ENCODE results near the gene SH2D3C. TPM values are rescaled to one million over a fixed set of nuclear protein-coding genes. Genes with fewer than 3 reads are reported as not detected.

The SH2D3C gene
- total and polyA plus RNA-seq, 10 of the 15 experiments (the other 5 are each of a cell fraction or from before 2014, with no cell fraction given), result 1.2 to 23.5 (median 16.2) TPM

DNA sequence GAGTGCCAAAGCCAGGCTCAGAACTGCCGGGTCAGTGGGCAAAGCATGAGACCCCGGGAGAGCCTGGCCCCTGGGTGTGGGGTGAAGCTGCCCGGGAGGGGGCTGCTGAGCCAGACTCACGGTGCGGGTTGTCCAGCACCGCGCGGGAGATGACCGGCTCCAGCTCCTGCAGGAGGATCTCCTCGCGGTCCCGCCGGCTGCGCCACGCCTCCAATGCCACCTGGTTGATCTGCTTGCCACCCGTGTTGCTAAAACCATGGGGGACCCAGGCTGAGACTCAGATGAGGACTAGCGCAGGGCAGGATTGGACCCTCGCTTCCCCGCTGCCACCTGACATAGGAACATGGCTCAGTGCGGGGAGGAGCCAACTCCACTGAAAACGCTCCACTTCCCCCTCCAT is 46.0 kb downstream of the SH2D3C start:
- 95% methylated on average over 21 of the region's 21 CpGs for WGBS (ENCODE audit: insufficient coverage, insufficient replicate concordance, low lambda C conversion rate, missing lambda C conversion rate)
- Histone ChIP-seq H3K9me3 (replicated peaks; ENCODE audit: control insufficient read depth, insufficient read depth, low read length) (no peaks in the 10 kb centered on the region), H3K27me3 (replicated peaks in 1 of 2; ENCODE audit: control insufficient read depth in 2 of 2, insufficient read depth in 2 of 2, low read length in 1 of 2) (no peaks in the 10 kb centered on the region), H3K4me2 (ENCODE audit: control insufficient read depth, insufficient read depth) (no peak overlapping the region), H3K4me3 (no peak overlapping the region), H3K4me1 (ENCODE audit: control insufficient read depth, insufficient read depth, low read length) (peaks cover 6% of the 10 kb centered on the region), H3K27ac (ENCODE audit: control insufficient read depth, insufficient read depth) (no peak overlapping the region), H3K79me2 (ENCODE audit: control insufficient read depth, insufficient read depth, low read length) (no peaks in the 10 kb centered on the region), H3K9ac (ENCODE audit: control insufficient read depth, insufficient read depth, low read length) (no peak overlapping the region), H2AFZ (ENCODE audit: control insufficient read depth, low read depth, low read length) (no peak overlapping the region), H4K20me1 (ENCODE audit: control insufficient read depth, insufficient read depth) (no peaks in the 10 kb centered on the region), H3K36me3 (ENCODE audit: control insufficient read depth in 2 of 2, insufficient read depth in 2 of 2, low read length in 1 of 2) (no peaks in the 10 kb centered on the region)
- ChIA-PET CTCF (interaction anchor here (0.9 to 2.6 kb wide), 2 partner anchors 142 to 211 kb away, joined by 3 to 6 read pairs; no protein-coding TSS in a partner anchor), POLR2A (no interaction called here), SMC1A (ENCODE audit: uncharacterized antibody, unreplicated experiment) (interaction anchor here (0.6 to 1.5 kb wide), 2 partner anchors 143 to 586 kb away, joined by 3 to 5 read pairs; no protein-coding TSS in a partner anchor), RAD21 (ENCODE audit: unreplicated experiment) (no interaction called here)
- in situ Hi-C loops (cut with MboI), result loop anchor here (5.0 kb wide), 2 partner anchors 140 to 230 kb away; no protein-coding TSS in a partner anchor
- ATAC-seq, result no peak
- TSS peak; percentile 54 for BruUV-seq (replicated peaks)
- FAIRE-seq, result no peak
- DNase-seq (ENCODE audit: low read depth, low spot score), result no peak
- TF ChIP-seq MLLT1 (IDR thresholded peaks at IDR 0.05), result no peak
- no peak for TF ChIP-seq FOS (IDR thresholded peaks at IDR 0.05; ENCODE audit: borderline replicate concordance, extremely low read depth, insufficient read length)
- intact Hi-C loops (cut with micrococcal nuclease; ENCODE audit: unreplicated experiment), result no loop called here

DNA sequence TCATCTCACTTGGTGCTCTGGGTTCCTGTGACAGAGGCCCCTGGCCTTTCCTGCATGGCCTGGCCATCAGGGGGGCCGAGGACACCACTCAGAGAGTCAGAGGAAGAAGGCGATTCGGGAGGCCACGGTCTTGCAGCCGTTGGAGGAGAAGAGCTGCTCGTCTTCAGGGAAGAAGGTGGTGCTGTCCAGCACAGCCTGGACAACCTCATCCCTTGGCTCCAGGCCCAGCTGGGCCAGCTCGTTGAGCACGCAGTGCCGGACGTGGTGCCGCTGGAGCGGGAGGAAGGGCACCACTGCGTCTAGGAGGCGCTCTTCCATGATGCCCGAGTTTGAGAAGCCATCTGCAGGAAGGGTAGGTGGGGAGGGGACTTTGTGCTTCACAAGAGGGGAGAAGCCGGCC is 46.5 kb downstream of the SH2D3C start:
- RAD21 ChIA-PET (ENCODE audit: unreplicated experiment), result no interaction called here
- WGBS (ENCODE audit: insufficient coverage, insufficient replicate concordance, low lambda C conversion rate, missing lambda C conversion rate), result 85% methylated on average over 16 of the region's 16 CpGs

More for the DNA sequence above, 46.5 kb downstream of the SH2D3C start:
- TF ChIP-seq IKZF1 (conservative IDR thresholded peaks at IDR 0.05) (no peak), MYB (IDR thresholded peaks at IDR 0.05; ENCODE audit: borderline replicate concordance, low read depth, low read length) (no peak), NBN (IDR thresholded peaks at IDR 0.05) (no peak)
- TF ChIP-seq, protein P1, sequence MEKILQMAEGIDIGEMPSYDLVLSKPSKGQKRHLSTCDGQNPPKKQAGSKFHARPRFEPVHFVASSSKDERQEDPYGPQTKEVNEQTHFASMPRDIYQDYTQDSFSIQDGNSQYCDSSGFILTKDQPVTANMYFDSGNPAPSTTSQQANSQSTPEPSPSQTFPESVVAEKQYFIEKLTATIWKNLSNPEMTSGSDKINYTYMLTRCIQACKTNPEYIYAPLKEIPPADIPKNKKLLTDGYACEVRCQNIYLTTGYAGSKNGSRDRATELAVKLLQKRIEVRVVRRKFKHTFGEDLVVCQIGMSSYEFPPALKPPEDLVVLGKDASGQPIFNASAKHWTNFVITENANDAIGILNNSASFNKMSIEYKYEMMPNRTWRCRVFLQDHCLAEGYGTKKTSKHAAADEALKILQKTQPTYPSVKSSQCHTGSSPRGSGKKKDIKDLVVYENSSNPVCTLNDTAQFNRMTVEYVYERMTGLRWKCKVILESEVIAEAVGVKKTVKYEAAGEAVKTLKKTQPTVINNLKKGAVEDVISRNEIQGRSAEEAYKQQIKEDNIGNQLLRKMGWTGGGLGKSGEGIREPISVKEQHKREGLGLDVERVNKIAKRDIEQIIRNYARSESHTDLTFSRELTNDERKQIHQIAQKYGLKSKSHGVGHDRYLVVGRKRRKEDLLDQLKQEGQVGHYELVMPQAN (conservative IDR thresholded peaks at IDR 0.05), result no peak
- DNase-seq (ENCODE audit: low read depth, low spot score) (no peak), ATAC-seq (no peak), FAIRE-seq (no peak)
- H2AFZ ChIP-seq (ENCODE audit: control insufficient read depth, low read depth, low read length), result no peak overlapping the region
- POLR2A ChIA-PET, result no interaction called here
- H3K27me3 ChIP-seq (replicated peaks in 1 of 2; ENCODE audit: control insufficient read depth in 2 of 2, insufficient read depth in 2 of 2, low read length in 1 of 2), result no peaks in the 10 kb centered on the region
- CTCF ChIA-PET, result interaction anchor here (2.6 kb wide), 1 partner anchor 142 kb away, joined by 6 read pairs; no protein-coding TSS in a partner anchor
- H3K9ac ChIP-seq (ENCODE audit: control insufficient read depth, insufficient read depth, low read length), result no peak overlapping the region
- H3K36me3 ChIP-seq (ENCODE audit: control insufficient read depth in 2 of 2, insufficient read depth in 2 of 2, low read length in 1 of 2), result no peaks in the 10 kb centered on the region
- intact Hi-C loops (cut with micrococcal nuclease; ENCODE audit: unreplicated experiment) (no loop called here), in situ Hi-C loops (cut with MboI) (loop anchor here (5.0 kb wide), 2 partner anchors 140 to 230 kb away; no protein-coding TSS in a partner anchor)
- no peak overlapping the region for H3K4me2 ChIP-seq (ENCODE audit: control insufficient read depth, insufficient read depth)
- no TSS peak for BruUV-seq (replicated peaks)
- no peak overlapping the region for H3K27ac ChIP-seq (ENCODE audit: control insufficient read depth, insufficient read depth)
- H3K4me1 ChIP-seq (ENCODE audit: control insufficient read depth, insufficient read depth, low read length), result peaks cover 6% of the 10 kb centered on the region
- H3K79me2 ChIP-seq (ENCODE audit: control insufficient read depth, insufficient read depth, low read length), result no peaks in the 10 kb centered on the region
- no peaks in the 10 kb centered on the region for H4K20me1 ChIP-seq (ENCODE audit: control insufficient read depth, insufficient read depth)
- SMC1A ChIA-PET (ENCODE audit: uncharacterized antibody, unreplicated experiment), result interaction anchor here (0.6 kb wide), 1 partner anchor 586 kb away, joined by 3 read pairs; no protein-coding TSS in a partner anchor
- H3K9me3 ChIP-seq (replicated peaks; ENCODE audit: control insufficient read depth, insufficient read depth, low read length), result no peaks in the 10 kb centered on the region
- no peak overlapping the region for H3K4me3 ChIP-seq

Data from GM12878 (cell line).